Left kidney (tissue), 2 donors: ENCODE results near the gene ADAP2. TPM values are rescaled to one million over a fixed set of nuclear protein-coding genes. Genes with fewer than 3 reads are reported as not detected.
"Not testable (repeated sequence)": the region's sequence is repeated elsewhere in the genome, so short reads cannot be mapped to it uniquely, and the experiment has no call there.

Experiments used
- DNase-seq: peaks from one replicate; pipeline ENCODE4 v3.0.0-alpha.2; 2013
- polyA plus RNA-seq: library from polyadenylated mRNA; unstranded; fragments of 120-200 nt; gene quantifications from one replicate; pipeline ENCODE4 v1.2.1, GENCODE V29; 2013; ENCODE audit not compliant: insufficient read length

The ADAP2 gene
- polyA plus RNA-seq, 1 donor = 3.4 TPM

DNA sequence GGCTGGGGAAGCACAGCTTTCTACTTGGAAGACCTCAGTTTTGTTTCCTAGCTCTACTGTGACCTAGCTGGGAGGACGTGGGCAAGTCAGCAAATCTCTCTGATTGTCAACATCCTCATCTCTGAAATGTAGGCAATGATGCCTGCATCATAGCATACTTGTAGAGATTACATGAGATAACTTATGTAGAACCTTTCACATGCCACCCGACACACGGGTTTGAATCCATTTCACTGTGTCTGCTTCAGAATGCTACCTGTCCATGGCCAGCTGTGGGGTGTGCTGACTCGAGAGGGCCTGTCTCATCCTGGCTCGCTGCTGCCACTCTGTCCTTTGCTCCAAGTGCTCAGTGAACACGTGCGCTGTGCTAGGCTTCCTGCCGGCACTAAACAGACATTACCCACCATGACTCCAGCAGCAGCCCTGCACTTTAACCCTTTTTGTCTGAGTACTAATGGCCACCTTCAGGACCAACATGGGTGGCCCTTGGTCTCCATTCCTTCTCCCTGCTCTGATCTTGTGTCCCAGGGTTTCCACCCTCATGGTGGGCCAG, 7.4 kb downstream of the ADAP2 start:
- no peak for DNase-seq

DNA sequence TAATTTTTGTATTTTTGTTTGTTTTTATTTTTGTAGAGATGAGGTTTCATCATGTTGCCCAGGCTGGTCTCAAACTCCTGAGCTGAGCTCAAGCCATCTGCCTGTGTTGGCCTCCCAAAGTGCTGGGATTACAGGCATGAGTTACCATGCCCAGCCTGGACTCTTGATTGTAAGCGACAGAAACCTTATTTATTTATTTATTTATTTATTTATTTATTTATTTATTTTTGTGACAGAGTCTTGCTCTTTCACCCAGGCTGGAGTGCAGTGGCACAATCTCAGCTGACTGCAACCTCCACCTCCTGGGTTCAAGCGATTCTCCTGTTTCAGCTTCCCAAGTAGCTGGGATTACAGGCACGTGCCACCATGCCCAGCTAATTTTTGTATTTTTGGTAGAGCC, 8.1 kb downstream of the ADAP2 start:
- DNase-seq = not testable (repeated sequence)

DNA sequence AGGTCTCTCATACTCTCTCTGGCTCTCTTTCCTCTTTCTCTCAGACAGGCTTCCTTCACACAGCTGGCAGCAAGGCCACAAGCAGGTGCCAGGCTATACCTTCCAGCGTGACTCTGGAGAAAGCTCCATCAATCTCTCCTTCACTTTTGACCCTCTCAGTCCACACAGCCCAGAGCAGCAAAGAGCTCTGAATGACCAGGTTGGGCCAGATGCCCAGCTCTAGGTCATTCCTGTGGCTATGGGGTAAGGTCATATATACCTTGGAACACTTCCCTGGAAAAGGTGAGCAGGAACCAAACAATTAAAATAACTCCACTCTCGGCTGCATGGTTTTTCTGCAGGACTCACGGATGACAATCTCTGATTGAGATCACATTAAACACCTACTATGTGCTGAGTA, 8.8 kb downstream of the ADAP2 start:
- DNase-seq = no peak

DNA sequence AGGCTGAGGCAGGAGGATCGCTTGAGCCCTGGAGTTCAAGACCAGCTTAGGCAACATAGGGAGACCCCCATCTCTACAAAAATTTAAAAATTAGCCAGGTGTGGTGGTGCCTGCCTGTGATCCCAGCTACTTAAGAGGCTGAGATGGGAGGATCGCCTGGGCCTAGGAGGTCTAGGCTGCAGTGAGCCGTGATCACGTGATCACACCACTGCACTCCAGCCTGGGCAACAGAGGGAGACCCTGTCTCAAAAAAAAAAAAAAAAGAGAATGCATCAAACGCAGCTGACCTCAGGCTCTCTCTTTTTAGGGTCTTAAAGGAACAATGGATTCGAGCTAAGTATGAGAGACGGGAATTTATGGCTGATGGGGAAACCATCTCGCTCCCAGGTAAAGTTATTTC, 9.8 kb downstream of the ADAP2 start:
- DNase-seq = not testable (repeated sequence)

DNA sequence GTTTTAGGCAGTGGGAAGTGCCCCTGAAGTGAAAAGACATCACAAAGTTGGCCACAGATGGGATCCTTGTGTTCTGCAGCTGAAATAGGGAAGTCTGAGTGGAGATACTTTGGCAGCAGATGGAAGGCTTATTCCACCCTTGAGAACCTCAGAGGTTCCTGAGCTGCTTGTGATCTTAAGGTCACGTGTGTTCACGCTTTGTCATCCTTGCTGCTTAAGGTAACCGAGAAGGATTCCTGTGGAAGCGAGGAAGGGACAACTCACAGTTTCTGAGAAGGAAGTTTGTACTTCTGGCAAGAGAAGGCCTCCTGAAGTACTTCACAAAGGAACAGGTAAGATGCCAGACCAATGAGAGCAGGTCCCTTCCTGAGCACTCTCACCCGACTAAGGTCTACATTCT, 12.2 kb downstream of the ADAP2 start:
- no peak for DNase-seq

DNA sequence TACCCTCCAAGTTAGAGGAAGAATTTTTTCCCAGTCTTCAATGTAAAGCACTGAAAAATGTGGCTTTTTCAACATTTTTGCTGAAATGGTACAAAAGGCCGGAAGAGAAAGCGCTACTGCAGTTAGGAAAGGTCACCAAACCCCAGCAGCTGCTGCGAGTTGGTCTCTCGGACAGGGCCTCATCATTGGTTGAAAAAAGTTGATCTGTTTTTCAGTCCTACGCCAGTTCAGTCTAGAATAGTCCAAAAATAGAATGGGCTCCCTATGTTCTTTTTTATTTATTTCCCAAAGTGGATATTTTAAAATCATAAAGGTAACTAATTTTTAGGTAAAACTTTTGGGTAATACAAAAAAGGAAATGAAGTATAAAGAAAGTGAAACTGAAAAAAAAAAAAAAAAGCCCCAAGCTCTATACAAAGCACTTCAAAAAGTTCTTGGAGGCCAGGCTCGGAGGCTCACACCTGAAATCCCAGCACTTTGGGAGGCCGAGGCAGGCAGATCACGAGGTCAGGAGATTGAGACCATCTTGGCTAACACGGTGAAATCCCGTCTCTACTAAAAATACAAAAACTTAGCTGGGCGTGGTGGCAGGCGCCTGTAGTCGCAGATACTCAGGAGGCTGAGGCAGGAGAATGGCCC, 17.4 kb downstream of the ADAP2 start:
- no peak for DNase-seq

DNA sequence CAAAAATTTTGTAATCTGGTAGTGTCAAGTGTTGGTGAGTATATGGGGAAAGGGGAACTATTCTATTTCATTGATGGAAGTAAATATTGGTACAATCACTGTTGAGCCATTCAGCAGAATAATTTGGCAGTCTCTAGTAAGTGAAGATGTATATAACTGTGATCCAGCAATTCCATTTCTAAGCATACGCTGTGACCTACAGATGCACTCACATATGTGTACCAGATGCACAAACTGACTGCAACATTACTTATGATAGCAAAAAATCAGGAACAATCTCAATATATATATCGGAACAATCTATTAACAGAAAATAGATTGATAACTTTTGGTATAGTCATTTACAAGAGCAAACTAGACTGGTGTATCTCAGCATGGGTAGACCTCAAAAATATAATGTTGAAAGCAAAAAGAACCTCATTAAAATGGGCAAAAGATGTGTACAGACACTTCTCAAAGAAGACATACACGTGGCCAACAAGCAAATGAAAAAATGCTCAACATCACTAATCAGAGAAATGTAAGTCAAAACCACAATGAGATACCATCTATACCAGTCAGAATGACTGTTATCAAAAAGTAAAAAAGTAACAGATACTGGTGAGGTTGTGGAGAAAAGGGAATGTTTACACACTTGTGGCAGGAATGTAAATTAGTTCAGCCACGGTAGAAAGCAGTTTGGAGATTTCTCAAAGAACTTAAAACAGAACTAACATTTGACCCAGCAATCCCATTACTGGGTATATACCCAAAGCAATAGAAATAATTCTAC, 20.7 kb downstream of the ADAP2 start:
- no peak for DNase-seq

DNA sequence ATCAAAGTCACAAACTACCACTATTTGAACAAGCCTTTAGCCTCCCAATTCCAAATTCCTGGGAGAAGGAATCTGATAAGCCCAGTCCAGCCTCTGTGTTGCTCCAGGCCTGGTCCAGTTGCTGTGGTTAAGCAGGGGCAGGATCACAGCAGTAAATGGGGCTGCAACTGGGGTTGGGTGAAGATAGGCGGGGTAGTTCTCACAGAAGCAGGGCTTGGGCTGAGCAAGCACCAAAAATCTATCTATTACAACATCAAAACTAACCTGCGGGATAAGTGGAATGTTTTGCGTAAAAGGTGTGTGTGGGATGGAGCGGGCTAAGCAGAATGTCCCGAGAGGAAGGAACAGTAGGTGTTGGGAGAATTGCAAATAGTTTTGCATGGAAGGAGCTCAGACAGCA, 26.1 kb downstream of the ADAP2 start:
- DNase-seq = no peak

DNA sequence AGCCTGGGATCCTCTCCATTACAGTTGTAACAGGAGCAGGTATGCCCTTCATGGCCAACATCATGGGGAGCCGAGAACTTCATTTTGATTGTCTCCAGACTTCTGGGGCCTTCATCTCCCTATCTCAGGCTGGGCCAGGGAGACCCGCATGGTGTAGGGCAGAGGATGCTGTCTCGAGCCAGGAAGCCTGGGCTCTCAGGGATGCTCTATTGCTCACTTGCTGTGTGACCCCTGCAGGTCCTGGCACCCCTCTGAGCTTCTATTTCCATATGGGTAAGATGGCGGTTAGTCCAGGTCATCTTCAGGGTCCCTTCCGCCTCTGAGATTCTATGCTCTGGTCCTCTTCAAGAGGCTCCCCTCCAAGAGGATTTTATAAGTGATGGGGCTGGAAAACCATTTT, 28.4 kb downstream of the ADAP2 start:
- no peak for DNase-seq

DNA sequence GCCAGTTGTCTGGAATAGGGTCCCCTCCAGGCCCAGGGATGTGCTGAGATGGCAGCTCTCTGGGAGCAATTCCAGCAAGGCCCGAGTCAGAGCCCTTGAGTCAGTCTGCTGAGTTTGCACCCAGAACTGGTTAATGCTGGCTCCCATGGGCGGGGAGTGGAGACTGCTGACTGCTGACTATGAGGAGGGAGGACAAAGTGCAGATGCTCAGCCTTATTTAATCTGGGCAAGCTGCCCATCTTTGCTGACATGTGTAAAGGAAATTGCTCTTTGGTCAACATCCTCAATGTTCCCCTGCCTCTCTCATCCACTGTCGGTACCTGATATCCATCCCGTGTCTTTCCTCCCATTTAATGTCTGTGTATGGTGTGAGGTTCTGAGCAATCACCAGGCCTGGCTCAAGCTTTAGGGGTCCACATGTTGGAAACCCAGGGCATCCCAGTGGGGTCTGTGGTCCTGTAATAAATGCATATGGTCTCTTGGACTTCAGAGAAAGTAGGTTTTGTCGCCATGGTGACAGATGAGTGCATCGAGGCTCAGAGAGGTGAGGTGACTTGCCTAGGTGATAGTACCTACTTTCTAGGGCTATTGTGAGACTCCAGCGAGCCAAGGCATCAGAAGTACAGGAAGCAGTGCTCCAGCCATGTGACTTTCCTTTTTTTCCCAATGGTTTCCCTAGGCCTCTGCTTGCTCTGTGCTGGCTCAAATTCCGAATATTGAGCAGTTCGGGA, 29.1 kb downstream of the ADAP2 start:
- DNase-seq = no peak

DNA sequence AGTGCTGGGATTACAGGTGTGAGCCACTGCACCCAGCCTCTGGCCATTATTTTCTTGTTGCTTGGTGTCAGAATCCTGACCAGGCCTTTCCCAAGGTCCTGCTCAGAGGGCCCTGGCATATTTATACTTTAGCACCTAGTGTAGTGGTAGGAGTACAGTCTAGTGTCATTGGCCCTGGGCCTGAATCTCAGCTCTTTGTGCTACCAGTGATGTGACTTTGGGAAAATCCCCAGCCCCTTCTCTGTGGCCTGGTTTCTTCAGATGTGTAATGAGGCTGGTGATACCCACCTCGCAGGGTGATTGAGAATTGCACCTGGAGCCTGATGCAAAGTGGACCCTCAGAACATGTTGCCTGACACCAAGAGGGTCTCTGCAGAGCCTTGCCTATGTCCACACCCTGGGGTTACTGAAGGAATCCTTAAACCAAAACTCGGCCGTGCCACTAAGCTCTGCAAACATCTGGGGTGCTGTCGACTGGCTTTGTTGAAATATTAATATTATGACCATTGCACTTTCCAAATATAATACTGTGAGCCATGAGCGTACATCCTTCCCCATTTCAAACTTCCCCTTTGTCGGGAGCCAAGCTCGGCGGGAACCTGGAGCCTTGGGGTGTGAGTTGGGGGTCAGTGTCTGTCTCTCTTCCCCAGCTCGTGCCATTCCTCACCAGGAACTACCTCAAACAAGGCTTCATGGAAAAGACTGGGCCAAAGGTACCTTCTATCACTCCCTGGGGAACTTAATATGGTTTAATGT, 31.1 kb downstream of the ADAP2 start:
- DNase-seq = no peak

DNA sequence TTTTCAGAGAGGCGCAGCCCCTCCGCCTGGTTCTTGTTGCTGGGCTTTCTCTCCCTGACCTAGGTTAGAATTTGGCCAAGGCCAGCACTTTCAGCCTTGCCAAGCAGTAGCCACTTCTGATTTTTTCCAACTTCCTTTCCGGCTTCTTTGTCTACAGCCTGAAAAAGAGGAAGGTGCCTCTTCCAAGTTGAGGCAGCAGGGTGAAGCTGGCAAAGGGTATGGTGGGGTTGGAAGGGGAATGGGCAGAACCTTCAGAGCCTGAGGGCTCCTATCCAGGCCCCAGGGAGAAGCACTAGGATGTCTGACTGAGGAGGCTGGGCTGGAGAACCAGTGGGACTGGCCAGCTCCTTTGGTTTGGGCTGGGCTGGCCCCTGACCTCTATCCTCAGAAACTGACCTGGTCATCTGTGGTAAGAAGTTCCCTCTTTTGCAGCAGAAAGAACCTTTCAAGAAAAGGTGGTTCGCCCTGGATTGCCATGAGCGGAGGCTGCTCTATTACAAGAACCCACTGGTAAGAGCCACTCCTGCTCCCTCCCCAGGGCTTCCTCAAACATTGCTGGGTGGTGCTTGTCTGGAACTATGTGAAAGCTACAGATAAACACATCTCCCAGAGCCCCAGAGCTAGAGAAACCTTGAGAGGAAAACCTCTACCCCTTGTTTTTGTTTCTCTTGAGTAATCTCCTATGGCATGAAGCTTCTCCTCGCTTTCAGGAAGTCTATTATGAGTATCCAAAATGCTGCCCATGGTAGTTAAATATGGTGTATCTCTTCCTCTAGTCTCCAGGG, 32.5 kb downstream of the ADAP2 start:
- no peak for DNase-seq

DNA sequence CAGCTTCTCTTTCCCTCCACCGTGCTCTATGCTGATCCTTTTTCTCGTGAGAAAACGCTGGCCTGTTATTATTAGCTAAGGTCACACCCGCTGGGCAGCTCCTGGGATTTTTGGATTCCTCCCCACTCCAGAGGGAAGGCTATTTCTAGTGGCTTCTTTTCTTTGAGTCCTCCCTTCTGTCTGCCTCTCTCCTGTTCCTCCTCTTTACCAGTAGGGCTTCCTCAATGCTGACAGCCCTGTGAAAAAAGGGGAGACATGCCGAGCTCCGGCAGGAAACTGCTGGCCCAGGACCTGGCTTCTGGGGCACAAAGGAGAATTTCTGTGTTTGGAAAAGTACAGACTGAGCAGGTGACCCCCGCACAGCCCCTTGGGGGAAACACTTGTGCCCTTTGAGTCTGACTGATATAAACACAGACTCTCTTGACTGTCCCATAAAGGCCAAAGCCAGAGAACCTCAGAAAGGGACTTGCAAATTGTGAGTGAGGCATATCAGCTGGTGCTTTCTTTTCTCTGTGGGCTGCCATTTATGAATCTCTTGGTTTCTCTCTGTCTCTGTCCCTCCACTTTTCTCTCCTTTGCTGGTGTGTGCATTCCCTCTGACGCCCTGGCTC, 35.1 kb downstream of the ADAP2 start:
- no peak for DNase-seq

DNA sequence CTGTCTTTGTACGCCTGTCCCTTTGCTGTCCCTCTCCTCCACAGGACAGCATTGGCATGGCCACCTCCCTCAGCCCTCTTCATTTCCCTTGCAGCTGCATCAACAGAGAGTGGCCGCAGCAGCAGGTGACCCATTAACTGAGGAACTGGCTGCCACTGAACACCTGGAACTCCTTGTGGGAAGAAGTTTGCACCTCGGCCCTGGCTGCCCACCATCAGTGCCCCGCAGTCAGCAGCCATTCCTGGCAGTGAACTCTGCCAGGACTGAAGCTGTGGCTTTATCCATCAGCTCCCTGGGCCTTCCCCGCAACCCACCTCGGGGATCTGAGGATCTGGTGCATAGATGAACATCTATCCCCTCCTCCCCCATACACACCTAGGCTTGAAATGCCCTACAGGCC, 36.0 kb downstream of the ADAP2 start:
- no peak for DNase-seq

DNA sequence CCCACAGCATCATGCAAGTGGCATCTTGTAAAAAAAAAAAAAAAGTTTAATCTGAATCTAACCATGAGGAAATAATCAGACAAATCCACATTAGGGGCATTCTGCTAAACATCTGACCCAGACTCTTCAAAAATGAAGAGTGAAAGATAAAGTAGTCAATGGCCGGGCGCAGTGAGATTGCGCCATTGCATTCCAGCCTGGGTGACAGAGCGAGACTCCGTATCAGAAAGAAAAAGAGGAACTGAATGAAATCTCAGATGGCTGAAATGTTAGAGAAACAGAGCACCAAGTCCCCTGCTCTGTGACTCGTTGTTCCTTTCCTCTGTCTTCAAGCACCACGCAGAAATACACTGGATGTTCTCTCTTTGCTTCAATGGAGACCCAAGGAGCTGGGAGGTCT, 36.4 kb downstream of the ADAP2 start:
- no peak for DNase-seq

DNA sequence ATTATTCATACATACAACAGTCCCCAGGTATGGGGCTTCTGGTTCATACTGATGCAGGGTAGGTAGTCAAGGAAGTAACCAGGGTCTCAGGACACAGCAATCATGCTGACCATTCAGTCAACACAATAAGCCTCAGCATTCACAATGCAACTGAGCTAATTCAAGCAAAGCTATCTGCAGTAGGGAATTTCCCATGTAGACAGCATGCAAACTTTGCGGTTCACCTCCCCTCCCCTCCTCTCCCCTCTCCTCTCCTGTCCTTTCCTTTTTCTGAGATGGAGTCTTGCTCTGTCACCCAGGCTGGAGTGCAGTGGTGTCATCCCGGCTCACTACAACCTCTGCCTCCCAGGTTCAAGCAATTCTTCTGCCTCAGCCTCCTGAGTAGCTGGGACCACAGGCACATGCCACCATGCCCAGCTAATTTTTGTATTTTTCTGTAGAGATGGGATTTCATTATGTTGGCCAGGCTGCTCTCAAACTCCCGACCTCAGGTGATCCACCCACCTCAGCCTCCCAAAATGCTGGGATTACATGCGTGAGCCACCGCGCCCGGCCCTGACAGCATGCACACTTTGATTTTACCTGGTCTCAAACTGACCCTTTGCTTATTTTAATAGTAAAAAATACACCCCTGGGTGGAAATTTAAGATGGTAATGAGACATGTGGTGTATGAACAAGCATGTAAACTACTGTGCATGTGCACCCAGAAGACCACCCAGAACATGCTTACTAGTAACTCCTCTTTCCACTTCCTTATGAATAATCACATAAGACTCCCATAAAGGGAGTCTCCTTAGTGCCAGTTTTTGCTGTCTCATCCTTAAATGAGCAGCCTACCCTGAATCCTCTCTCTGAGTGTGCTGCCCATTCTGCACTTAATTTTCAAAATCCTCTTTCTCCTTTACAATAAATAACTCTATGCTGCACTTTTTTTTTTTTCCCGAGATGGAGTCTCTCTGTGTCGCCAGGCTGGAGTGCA, 39.8 kb downstream of the ADAP2 start:
- no peak for DNase-seq

DNA sequence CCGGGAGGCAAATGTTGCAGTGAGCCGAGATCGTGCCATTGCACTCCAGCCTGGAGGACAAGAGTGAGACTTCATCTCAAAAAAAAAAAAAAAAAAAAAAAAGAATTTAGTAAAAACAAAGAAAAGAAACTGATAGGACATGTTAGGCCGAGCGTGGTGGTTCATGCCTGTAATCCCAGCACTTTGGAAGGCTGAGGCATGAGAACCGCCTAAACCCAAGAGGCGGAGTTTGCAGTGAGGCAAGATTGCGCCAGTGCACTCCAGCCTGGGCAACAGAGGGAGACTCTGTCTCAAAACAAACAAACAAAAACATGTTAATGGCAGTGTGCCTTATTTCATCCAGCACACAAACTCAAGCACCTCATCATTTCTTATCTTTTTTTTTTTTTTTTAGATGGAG, 42.6 kb downstream of the ADAP2 start:
- not testable (repeated sequence) for DNase-seq

DNA sequence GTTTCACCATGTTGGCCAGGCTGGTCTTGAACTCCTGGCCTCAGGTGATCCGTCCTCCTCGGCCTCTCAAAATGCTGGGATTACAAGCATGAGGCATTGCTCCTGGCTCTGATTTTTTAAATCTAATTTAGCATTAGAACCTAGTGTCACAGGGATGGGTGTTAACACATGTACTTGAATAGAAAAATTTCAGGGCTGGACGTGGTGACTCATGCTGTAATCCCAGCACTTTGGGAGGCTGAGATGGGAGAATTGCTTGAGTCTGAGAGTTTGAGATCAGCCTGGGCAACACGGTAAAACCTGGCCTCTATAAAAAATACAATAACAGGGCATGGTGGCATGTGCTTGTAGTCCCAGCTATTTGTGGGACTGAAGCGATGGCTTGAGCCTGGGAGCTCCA, 43.1 kb downstream of the ADAP2 start:
- no peak for DNase-seq

DNA sequence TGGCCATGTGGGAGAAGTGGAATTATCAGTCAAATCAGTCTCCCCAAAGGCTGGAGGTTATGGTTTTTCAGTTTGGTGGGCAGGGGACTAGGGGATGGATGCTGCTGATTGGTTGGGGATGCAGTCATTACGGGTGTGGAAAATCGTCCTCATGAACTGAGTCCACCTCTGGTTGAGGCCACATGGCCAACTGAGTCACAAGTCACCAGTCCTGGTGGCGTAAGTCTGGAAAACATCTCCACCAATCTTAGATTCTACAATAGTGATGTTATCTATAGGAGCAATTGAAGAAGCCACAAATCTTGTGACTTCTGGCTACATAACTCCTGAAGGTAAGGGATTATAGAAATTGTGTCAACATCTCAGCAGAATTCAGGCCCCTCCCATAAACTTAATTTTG, 43.9 kb downstream of the ADAP2 start:
- DNase-seq = no peak

DNA sequence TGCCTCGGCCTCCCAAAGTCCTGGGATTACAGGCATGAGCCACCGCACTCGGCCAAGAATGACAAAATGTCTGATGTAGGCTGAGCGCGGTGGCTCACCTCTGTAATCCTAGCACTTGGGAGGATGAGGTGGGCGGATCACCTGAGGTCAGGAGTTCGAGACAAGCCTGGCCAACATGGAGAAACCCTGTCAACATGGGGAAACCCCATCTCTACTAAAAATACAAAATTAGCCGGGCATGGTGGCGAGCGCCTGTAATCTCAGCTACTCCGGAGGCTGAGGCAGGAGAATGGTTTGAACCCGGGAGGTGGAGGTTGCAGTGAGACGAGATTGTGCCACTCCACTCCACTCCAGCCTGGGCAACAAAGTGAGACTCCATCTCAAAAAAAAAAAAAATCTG, 46.2 kb downstream of the ADAP2 start:
- not testable (repeated sequence) for DNase-seq
